IPS-18a (cell line): ENCODE data around the gene ALPG.
"Not testable (repeated sequence)": the region's sequence is repeated elsewhere in the genome, so short reads cannot be mapped to it uniquely, and the experiment has no call there.

Experiments used
- H3K27ac ChIP-seq: one replicate; pipeline ENCODE4 v1.5.1; 2013; ENCODE audit warnings: low read length
- H3K27me3 ChIP-seq: one replicate; pipeline ENCODE4 v1.6.1; 2013; ENCODE audit warnings: mild to moderate bottlenecking, low read length; ENCODE audit not compliant: control insufficient read depth, insufficient read depth
- H3K36me3 ChIP-seq: one replicate; pipeline ENCODE4 v1.6.1; 2013; ENCODE audit warnings: low read depth, low read length; ENCODE audit not compliant: control insufficient read depth
- H3K4me1 ChIP-seq: one replicate; pipeline ENCODE4 v1.6.1; 2013; ENCODE audit warnings: low read depth, low read length; ENCODE audit not compliant: control insufficient read depth
- H3K4me3 ChIP-seq: one replicate; pipeline ENCODE4 v1.5.1; 2013; ENCODE audit warnings: low read length
- H3K9ac ChIP-seq: one replicate; pipeline ENCODE4 v1.6.1; 2013; ENCODE audit warnings: mild to moderate bottlenecking, low read length, moderate library complexity
- H3K9me3 ChIP-seq: one replicate; pipeline ENCODE4 v1.6.1; 2013; ENCODE audit warnings: low read depth, low read length; ENCODE audit not compliant: control insufficient read depth

The ALPG gene

GRCh38 chr2:232441147-232441651 is 34.6 kb downstream of the ALPG start:
- peaks cover 3% of the 10 kb centered on the region for H3K4me1 ChIP-seq
- no peak overlapping the region for H3K9ac ChIP-seq
- no peaks in the 10 kb centered on the region for H3K36me3 ChIP-seq

GRCh38 chr2:232441922-232442321 is 35.3 kb downstream of the ALPG start:
- not testable (repeated sequence) for H3K4me1 ChIP-seq, H3K27ac ChIP-seq, H3K36me3 ChIP-seq, H3K9me3 ChIP-seq, H3K9ac ChIP-seq, H3K27me3 ChIP-seq, H3K4me3 ChIP-seq

More at GRCh38 chr2:232441147-232441651, 34.6 kb downstream of the ALPG start:
- Histone ChIP-seq H3K9me3 (no peaks in the 10 kb centered on the region), H3K27me3 (no peaks in the 10 kb centered on the region), H3K4me3 (no peak overlapping the region), H3K27ac (no peak overlapping the region)

GRCh38 chr2:232442431-232442830 is 35.8 kb downstream of the ALPG start:
- H3K9me3 ChIP-seq, H3K4me3 ChIP-seq, H3K27ac ChIP-seq, H3K9ac ChIP-seq, H3K4me1 ChIP-seq, H3K27me3 ChIP-seq, H3K36me3 ChIP-seq: not testable (repeated sequence)

GRCh38 chr2:232443047-232443446 is 36.4 kb downstream of the ALPG start:
- H3K9ac ChIP-seq, H3K9me3 ChIP-seq, H3K4me3 ChIP-seq, H3K36me3 ChIP-seq, H3K4me1 ChIP-seq, H3K27ac ChIP-seq, H3K27me3 ChIP-seq: not testable (repeated sequence)

- not testable (repeated sequence) for H3K9ac ChIP-seq, H3K27ac ChIP-seq, H3K9me3 ChIP-seq, H3K4me1 ChIP-seq, H3K4me3 ChIP-seq, H3K36me3 ChIP-seq, H3K27me3 ChIP-seq
Observed at GRCh38 chr2:232443669-232444408, 37.2 kb downstream of the ALPG start.

GRCh38 chr2:232444409-232445148 is 37.9 kb downstream of the ALPG start:
- H3K9me3 ChIP-seq, result no peaks in the 10 kb centered on the region
- H3K9ac ChIP-seq, result no peak overlapping the region
- no peaks in the 10 kb centered on the region for H3K36me3 ChIP-seq
- H3K4me1 ChIP-seq, result peaks cover 3% of the 10 kb centered on the region
- H3K4me3 ChIP-seq, result no peak overlapping the region
- H3K27ac ChIP-seq, result no peak overlapping the region
- no peaks in the 10 kb centered on the region for H3K27me3 ChIP-seq

- H3K9me3 ChIP-seq, H3K4me1 ChIP-seq, H3K27ac ChIP-seq, H3K27me3 ChIP-seq, H3K4me3 ChIP-seq, H3K9ac ChIP-seq, H3K36me3 ChIP-seq: not testable (repeated sequence)
Observed at GRCh38 chr2:232445149-232445885, 38.7 kb downstream of the ALPG start.

GRCh38 chr2:232446266-232446777 is 39.7 kb downstream of the ALPG start:
- H3K9me3 ChIP-seq, H3K9ac ChIP-seq, H3K4me1 ChIP-seq, H3K4me3 ChIP-seq, H3K27ac ChIP-seq, H3K27me3 ChIP-seq, H3K36me3 ChIP-seq: not testable (repeated sequence)

- Histone ChIP-seq H3K4me3 (no peak overlapping the region), H3K4me1 (peaks cover 3% of the 10 kb centered on the region), H3K9me3 (no peaks in the 10 kb centered on the region)
Observed at GRCh38 chr2:232447091-232447620, 40.5 kb downstream of the ALPG start.

GRCh38 chr2:232447638-232448303 is 41.1 kb downstream of the ALPG start:
- Histone ChIP-seq H3K4me3 (no peak overlapping the region), H3K27me3 (no peaks in the 10 kb centered on the region), H3K9ac (no peak overlapping the region), H3K4me1 (peaks cover 3% of the 10 kb centered on the region), H3K9me3 (no peaks in the 10 kb centered on the region), H3K36me3 (no peaks in the 10 kb centered on the region), H3K27ac (no peak overlapping the region)

More at GRCh38 chr2:232447091-232447620, 40.5 kb downstream of the ALPG start:
- Histone ChIP-seq H3K27me3 (no peaks in the 10 kb centered on the region), H3K27ac (no peak overlapping the region), H3K9ac (no peak overlapping the region), H3K36me3 (no peaks in the 10 kb centered on the region)

GRCh38 chr2:232448304-232448690 is 41.7 kb downstream of the ALPG start:
- Histone ChIP-seq H3K4me3 (no peak overlapping the region), H3K9me3 (no peaks in the 10 kb centered on the region), H3K27ac (no peak overlapping the region), H3K4me1 (peaks cover 3% of the 10 kb centered on the region), H3K36me3 (no peaks in the 10 kb centered on the region), H3K9ac (no peak overlapping the region), H3K27me3 (no peaks in the 10 kb centered on the region)
